Cerebellar cortex (tissue), 1 donor: ENCODE results near the gene TUBA4B.
A peak's percentile ranks its signal among the peaks of the same experiment; 100 is the strongest.
"Not testable (repeated sequence)": the region's sequence is repeated elsewhere in the genome, so short reads cannot be mapped to it uniquely, and the experiment has no call there.

ENCODE experiments used
- DNase-seq: peaks from one replicate; pipeline ENCODE4 v3.0.0-alpha.2; 2015; ENCODE audit warnings: low spot score

Gene TUBA4B

DNA sequence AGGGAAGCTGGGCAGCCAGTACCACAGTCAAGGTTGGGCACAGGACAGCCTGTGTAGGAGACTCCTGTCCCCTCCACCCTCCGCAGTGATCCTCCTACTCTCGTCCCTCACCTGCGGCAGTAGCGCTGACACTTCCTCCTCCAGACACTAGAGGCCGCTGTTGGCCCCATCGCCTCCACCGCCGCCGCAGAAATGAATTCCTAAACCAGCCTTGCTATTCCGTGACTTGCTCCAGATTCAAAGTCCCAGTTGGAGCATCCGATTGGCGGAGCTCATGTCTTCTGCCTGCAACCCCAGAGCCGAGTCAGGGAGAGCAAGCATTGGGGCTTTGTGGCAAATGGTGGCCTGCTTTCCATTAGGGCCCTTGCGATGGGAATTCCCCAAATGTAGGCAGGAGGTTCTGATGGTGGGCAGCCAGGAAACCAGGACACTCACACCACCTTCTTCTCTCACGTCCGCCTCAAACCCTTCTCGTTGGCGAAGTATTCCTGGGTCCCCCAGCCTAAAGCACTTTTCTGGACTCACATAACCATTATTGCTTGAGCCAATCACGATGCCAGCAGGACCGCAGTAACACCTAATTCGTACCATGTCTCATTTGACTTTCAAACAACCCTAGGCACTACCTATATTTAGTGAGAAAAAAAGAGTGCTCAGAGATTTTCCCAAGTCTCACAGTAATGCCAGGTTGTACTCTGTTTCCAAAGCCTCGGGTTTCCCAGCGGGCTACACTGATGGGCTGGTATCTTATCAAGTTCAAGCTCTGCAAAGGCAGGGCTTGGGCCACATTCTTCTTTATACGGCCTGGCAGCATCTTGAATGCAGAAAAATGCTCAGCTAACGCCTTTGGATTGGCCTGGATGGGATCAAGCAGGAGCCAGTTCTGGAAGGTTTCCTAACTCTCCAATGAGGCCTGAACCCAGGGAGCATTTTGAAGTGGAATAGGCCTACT lies 24.9 kb downstream of the TUBA4B start:
- peak; percentile 90 for DNase-seq

DNA sequence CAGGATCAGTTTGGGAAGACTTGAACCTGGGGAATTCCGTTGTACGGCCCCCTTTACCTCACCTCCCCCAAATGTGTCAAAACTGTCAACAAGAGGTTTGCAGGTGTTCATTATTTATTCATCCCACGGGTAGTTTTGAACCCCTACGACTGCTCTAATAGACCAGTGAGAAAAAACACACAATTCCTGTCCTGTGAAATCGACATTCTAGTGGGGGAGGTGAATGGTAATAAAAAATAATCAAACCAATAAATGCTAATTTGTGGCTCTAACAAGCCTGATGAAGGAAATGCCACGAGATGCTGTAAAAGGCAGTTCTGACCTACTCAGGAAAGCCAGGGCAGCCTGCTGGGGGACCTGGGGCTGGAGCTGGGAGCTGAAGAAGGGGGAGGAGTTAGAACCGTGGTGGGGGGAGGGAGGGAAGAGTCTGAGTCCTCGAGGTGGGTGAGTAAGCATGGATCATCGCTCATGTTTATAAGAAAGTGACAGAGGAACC lies 25.7 kb downstream of the TUBA4B start:
- no peak for DNase-seq

DNA sequence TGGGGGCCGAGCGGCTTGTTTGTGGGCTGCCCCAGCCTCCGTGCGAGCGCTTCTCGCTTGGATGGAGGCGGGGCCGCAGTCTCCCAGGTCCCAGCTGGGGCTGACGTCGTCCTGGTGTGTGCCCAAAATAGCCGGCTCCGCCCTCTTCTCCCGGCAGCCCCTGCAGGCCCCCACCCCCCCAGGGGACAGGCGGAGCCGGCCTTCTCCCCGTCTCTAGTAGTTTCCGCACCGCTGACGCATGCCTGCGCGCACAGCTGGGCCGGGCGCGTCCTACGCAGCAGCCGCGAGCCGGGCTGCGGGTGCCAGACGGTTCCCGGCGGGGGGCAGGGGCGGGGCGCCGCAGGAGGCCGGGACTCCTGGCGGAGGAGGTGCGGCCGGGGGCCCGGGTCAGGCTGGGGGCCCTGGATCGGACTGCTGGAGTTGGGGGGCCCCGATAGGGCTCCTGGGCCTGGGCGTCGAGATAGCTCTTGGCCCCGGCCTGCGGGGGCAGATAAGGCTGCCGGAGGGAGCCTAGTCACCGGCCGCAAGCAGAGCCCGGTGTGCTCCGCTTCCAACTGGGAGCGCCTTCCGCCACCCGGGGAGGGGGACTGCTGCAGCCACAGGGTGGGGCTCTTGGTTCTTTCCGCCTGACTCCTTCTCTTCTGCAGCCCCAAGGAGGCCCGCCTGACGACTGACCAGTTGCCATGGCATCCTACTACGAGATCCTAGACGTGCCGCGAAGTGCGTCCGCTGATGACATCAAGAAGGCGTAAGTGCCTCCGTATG lies 26.3 kb downstream of the TUBA4B start, which contains the start of gene DNAJB2:
Gene DNAJB2 (plus strand): TSS at position 216 of the 765 bp plus-strand sequence. CDS start 468 bp downstream, at position 684.
- DNase-seq = peak; percentile 97

DNA sequence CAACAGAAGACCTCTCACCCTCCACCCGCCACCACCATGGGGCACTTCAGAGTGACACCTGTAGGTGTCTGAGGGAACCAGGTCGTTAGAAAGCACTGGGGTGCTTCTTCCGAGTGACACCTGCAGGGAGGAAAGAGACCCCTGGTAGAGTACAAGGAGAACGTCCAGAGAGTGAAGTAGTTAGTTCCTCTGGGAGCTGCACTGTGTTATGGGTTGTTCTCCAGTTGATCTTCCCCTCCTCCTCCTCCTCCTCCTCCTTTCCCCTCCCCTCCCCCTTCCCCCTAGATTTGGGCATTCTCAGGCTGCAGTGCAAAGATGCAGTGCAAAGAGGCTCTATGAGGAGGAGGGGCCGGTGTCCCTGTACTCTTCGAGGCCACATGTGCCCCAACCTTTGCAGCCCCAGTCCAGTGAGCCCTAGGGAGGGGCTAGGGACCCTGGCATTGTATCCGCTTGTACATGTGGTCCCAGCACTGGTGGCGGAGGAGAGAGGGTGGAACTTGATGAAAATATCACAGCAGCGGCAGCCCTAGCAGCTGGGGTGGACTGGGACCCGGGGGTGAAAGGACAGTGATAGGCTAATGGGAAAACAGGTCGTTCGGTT lies 27.0 kb downstream of the TUBA4B start:
- DNase-seq = no peak

DNA sequence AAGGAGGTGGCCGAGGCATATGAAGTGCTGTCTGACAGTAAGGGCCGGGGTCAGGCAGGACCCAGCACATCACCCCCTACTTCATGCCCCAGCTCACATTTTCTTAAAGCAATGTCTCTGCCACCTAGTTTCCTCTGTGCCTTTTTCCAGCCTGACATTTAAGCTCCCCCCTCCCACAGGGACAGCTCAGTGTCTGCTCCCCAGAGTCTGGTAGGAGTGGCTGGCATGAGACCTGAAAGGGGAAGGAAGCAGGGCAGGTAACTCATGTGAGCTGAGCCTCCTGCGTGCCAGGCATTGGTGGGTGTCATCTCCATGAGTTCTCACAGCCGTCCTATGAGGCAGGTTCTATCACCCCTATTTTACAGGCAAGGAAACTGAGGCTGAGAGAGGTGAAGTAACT lies 27.6 kb downstream of the TUBA4B start:
- DNase-seq = no peak

DNA sequence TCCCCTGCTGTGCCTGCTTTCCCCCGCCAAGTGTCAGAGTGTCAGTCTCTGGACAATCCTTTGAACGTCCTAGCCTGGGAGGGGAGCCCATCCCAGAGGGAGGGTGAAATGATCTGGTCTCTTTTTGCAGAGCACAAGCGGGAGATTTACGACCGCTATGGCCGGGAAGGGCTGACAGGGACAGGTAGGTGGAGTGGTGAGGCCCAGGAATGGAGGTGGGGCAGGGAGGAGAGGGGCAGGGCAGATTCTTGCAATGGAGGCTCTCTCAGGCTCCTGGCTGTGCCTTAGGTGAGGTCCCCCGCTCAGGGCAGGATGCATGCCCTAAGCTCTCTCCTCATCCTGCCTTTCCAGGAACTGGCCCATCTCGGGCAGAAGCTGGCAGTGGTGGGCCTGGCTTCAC lies 28.5 kb downstream of the TUBA4B start:
- no peak for DNase-seq

DNA sequence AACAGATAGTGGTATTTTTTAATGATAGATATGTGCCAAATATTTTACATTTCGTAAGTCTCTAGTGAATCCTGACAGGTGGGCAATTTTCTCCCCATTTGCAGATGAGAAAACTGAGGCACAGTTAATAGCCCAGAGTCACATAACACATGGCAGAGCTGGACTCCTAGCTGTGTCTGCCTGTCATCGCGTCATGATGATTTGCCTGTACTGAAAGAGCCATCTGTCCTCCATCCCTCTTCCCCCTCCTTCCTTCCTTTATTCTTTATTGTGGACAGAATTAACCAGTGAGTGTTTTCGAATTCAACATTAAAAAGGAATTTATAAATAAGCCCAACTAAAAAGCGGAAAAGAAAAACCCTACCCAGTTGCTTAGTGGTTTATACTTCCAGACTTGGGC lies 29.3 kb downstream of the TUBA4B start:
- DNase-seq = peak; percentile 53

DNA sequence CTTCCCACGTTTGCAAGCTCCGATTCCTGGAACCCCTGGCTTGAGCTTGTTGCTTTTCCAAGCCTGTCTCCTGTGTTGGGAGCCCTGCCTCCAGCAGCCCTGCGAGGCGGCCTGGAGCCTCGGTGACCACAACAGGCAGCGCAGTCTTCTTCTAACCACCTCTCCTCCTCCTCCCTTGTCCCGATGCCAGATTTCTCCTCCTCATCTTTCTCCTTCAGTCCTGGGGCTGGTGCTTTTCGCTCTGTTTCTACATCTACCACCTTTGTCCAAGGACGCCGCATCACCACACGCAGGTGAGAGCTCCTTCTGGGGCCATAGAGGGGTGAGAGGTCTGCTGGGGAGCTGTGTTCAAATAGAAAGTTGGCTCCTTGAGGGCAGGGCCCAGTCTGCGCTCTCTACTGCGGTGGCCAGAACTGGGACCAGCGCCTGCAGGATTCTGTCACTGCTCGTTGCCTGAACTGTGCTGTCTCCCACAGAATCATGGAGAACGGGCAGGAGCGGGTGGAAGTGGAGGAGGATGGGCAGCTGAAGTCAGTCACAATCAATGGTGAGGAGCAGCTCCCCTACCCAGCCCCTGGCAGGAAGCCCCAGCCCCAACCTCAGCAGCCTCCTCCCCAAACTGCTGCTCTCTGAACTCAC lies 30.0 kb downstream of the TUBA4B start:
- DNase-seq = no peak

DNA sequence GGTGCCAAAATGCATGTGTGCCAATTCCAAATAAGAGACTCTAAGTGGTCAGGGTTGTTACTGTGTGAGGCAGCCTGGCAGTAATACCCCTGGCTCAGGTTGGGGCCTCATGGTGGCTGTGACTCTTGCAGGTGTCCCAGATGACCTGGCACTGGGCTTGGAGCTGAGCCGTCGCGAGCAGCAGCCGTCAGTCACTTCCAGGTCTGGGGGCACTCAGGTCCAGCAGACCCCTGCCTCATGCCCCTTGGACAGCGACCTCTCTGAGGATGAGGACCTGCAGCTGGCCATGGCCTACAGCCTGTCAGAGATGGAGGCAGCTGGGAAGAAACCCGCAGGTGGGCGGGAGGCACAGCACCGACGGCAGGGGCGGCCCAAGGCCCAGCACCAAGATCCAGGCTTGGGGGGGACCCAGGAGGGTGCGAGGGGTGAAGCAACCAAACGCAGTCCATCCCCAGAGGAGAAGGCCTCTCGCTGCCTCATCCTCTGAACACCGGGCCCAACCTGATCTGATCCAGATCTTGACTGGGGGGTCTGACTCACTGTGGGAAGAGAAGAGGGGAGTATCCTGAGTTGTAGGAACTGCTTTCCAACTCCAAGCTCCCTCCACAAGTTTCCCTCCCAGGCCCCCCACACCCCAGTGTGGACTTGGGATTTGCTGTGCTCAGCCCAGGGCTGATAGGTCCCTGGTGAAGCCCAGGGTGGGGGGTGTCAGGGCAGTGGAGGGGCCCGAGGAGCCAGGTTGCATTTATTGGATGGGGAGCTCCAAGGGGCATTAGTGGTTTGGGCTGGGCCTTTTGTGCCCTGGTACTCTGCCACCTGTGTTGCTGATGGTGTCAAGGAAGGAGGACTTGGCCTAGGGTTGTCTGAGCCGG lies 31.7 kb downstream of the TUBA4B start:
- no peak for DNase-seq

DNA sequence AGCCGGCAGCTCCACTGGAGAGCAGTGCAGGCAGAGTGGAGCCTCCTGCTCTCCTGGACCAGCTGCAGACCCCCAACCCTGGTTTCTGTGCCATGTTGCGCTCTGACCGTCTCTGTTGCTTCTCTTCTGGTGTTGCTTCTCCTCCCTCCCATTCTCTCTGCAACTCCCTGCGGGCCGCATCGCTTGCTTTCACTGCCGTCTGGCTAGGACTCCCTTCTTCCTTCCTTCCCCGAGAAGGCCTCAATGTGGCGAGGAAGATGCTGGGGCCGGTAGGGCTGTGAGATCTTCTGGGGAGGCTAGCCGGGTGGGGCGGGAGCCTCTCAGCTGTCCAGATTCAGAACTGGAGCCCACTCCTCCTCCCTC lies 32.3 kb downstream of the TUBA4B start:
- DNase-seq = no peak

DNA sequence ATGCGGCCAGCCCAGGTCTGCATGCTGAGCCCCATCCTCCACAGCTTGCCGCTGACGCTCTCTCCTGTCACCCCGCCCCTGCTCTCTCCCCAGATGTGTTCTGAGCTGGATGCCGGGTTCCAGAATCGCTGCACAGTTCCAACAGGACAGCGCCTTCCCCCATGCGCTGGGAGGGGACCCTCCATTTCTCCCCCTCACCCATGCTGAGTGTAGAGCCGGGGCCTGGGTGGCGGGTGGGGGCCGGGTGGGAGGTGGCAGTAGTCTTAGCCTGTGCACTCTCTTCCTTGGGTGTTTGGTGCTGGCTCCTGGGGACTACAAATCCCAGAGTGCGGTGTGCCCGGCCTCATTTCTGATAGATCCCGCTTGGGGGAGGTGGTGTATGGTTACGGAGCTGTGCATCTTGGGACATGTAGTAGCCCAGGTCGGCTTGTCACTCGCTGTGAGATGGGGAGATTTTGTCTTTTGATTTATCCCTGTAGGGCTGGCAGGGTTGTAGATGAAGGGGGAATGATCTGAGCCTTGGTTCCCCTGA lies 32.9 kb downstream of the TUBA4B start:
- DNase-seq = peak; percentile 87

DNA sequence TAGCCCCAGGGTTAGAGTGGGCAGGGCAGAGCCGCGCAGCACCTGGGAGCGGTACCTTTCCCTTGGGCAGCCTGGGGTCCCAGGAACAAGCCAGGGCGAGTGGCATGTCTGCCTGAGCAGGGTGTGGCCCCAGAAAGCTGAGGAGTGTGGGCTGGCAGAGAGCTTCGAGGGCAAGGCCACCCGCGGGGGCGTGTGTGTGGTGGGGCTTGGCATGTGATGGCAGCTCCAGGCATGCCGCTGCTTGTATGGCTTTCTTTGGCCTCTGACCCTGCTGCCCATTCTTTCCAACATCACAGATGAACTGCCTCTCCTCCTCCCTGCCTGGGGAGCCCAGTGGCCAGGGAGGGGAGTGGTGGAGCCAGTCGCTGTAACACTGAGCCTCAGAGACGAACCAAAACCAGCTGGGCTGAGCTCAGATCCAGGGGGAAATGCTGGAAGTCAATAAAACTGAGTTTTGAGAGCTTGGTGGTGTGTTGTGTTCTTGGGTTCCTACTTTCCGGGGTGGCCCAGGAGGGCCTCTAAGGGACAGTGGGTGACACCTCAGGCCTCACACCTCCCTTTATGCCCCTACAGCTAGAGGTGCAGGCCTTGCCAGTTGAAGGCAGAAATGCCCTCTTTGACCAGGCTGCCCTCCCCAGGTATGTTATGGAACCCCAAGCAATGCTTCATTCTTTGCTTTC lies 33.5 kb downstream of the TUBA4B start:
- DNase-seq = no peak

DNA sequence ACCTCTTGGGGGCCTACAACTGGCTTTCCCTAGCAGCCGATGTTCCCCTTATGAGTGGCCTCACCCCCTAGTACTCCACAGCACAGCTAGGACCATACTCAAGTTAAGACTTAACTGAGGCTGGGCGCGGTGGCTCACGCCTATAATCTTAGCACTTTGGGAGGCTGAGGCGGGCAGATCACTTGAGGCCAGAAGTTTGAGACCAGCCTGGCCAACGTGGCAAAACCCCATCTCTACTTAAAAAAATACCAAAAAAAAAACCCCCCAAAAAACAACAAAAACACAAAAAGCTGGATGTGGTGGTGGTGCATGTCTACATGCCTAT lies 34.0 kb downstream of the TUBA4B start:
- DNase-seq = not testable (repeated sequence)

DNA sequence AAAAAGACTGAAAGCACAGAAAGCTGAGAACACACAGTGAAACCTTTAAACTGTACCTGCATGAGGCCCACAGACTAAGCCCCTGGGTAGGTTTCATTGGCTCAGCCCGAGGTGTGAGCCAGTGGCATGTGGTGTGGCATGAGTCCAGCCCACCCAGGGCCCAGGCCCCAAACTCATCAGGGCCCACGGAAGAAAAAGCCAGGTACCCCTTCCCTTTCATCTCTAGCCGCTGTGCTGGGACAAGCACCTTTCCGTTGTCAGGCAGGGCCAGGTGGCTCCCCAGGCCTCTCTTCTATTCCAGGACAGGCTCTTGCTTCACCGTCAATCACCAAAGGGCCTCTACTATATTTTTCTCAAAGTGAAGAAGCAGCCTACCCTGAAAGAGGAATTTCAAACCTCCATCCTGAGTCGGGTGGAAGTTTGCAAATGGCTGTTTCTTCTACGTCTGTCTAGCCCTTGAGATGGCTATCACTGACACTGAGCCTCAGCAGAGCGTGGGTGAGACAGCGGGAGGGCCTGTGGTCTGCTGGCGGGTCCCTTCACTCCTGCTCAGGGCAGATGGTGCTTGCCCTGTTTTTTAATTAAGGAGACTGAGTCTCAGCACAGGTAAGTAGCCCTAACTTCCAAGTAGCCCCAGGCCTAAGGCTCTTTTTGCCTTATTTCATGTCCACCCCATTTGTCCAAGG lies 34.7 kb downstream of the TUBA4B start:
- no peak for DNase-seq

DNA sequence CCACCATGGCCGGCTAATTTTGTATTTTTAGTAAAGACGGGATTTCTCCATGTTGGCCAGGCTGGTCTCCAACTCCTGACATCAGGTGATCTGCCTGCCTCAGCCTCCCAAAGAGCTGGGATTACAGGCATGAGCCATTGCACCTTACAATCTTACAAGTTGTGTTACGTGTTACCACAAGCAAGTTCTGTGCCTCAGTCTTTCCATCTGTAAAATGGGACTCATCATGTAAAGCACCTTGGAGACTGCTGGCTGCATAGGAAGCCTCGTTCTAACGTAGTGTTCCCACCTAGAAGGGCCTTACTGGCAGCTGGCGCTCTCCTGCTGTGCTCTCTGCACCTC lies 36.1 kb downstream of the TUBA4B start:
- DNase-seq = no peak

DNA sequence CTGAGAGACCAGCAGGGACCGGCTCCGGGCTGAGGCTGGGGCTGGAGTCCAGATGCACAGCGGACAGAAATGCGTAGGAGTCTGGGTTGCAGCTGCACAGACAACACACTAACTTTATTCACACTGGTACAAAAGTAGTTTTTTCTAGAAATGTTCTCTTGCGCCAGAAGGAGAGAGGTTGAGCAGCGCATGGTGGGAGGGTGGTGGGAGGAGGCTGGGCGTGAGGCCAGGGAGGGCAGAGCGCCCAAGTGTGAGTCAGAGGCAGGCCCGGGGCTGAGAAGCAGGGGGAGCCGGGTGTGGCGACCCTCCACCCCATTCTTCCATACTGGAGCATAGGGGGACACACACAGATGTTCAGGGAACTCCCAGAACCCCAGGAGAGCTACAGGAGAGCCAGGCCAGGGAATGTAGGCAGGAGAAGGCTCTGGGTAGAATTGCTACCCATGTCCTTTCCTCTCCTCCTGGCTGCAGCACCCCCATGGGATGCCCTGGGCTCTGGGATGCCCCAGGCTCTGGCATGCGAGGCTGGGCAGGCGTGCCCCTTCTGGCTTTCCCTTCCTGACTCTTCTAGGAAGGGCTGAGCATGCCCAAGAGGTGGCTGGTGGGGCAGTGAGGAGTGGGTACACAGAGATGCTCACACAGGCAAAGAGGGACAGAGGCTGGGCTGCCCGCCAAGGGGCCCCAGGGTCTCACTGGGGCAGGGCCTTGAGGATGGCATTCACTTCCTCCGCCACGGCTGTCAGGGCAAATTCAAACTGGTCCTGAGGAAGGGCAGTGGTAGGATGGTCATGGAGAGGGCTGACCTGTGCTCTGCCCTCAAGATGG lies 36.7 kb downstream of the TUBA4B start:
- no peak for DNase-seq

DNA sequence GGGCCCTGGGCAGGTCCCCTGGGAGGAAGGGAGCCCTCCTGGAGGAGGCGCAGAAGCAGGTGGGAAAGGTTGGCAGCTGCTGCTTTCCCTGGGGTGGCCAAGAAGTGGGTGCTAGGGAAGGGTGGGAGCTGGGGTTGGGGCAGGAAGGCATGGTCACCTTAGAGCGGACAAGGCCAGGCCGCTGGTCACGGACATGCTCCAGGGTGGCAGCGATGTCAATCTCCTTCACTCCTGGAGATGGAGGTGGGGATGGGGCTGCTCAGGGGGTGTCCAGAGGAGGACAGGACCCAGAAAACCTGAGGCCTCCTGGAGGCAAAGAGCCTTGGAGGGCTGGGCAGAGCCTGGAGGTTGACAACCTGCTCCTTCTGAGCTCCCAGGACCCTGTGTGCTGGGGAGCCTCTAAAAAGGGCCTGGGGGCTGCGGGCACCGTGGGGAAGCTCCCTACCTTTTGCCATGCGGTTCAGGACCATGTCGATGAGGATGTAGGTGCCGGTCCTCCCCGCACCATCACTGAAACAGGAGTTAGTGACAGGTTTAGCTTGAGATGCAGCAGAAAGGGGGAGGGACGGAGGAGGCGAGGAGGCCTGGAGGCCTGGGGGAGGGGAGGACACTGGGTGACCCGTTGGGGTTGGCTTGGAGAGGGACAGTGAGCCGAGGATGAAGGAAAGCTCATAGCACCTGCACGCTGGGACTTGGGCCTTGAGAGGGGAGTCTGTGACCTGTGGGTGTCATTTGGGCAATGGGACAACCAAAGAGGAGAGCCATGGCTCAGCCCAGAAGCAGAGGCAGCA lies 37.5 kb downstream of the TUBA4B start:
- no peak for DNase-seq

DNA sequence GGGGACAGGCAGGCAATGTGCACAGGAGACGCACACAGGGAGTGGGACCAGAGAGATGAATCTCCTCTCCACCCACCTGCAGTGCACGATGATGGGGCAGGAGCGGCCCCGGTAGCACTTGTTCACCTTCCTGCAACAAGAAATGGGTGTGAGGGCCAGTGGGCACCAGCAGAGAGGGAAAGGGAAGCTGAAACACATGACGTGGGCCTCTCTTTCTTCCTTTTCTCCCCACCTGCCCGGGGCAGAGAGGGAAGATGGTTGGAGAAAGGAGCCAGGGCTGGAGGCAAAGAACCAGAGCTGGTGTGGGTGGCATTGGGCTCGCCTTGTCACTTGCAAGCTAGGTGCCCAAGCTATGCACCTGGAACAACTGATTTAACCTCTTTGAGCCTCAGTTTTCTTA lies 38.4 kb downstream of the TUBA4B start:
- DNase-seq = no peak
